Vagina (tissue), 2 donors: ENCODE data around the gene IL18. TPM values are rescaled to one million over a fixed set of nuclear protein-coding genes. Genes with fewer than 3 reads are reported as not detected.

Source experiments
- DNase-seq, 2 donors: peaks; one replicate each; pipeline ENCODE4 v3.0.0-alpha.2; 2017; ENCODE audit errors: extremely low spot score in 2 of 2
- H3K27ac ChIP-seq: fragments of 200-600 bp; sonication (generic); one replicate; pipeline ENCODE4 v1.5.1; 2019
- H3K27me3 ChIP-seq: fragments of 200-600 bp; sonication (generic); one replicate; pipeline ENCODE4 v1.5.1; 2019
- H3K36me3 ChIP-seq, 2 donors: fragments of 200-600 bp; sonication (generic); one replicate each; pipeline ENCODE4 v1.5.1; 2017 to 2019
- H3K4me1 ChIP-seq: fragments of 200-600 bp; sonication (generic); one replicate; pipeline ENCODE4 v1.5.1; 2019
- H3K4me3 ChIP-seq, 2 donors: fragments of 200-600 bp; sonication (generic); 1 replicate in 1 of 2; 2 replicates in 1 of 2; pipeline ENCODE4 v1.5.1; 2016 to 2019
- H3K9me3 ChIP-seq: fragments of 200-600 bp; sonication (generic); one replicate; pipeline ENCODE4 v1.5.1; 2019
- CTCF ChIP-seq, 3 experiments: fragments of 450-650 bp in 2 of 3; fragments of 200-600 bp in 1 of 3; sonication (generic) in 1 of 3; IDR thresholded peaks; one replicate each; pipeline ENCODE4 v1.5.1; 2017 to 2019; ENCODE audit warnings: antibody characterized with exemption in 3 of 3, mild to moderate bottlenecking in 2 of 3, moderate library complexity in 2 of 3
- POLR2A ChIP-seq, 2 donors: fragments of 450-650 bp; IDR thresholded peaks; one replicate each; pipeline ENCODE4 v1.6.1; 2017; ENCODE audit warnings: antibody characterized with exemption in 2 of 2, mild to moderate bottlenecking in 2 of 2, moderate library complexity in 2 of 2
- POLR2AphosphoS5 ChIP-seq, 2 donors: sonication (generic); formaldehyde crosslinking; IDR thresholded peaks; one replicate each; pipeline ENCODE4 v1.9.0; 2017; ENCODE audit warnings: antibody characterized with exemption in 2 of 2, mild to moderate bottlenecking in 2 of 2, low read depth in 1 of 2; ENCODE audit not compliant: insufficient read depth in 1 of 2
- intact Hi-C: fragments of 100-400 bp; cut with DNase I; formaldehyde crosslinking; loops from one replicate; pipeline ENCODE4 v1.15.1; 2023
- total RNA-seq: library from RNA; depleted of rRNA; stranded (reverse); fragments of >200 nt; gene quantifications from one replicate; pipeline ENCODE4 v1.2.3, GENCODE V29; 2016

Gene IL18
- total RNA-seq, 1 donor from 2014 or later: 48.6 TPM

- peaks cover 13% of the 10 kb centered on the region for H3K4me1 ChIP-seq
- H3K36me3 ChIP-seq: no peaks in the 10 kb centered on the region
- H3K4me3 ChIP-seq: no peak overlapping the region
- intact Hi-C loops: no loop called here
- no peak for TF ChIP-seq POLR2AphosphoS5 (IDR thresholded peaks at IDR 0.05; ENCODE audit: insufficient read depth in 1 of 2, low read depth in 1 of 2)
- TF ChIP-seq POLR2A (IDR thresholded peaks at IDR 0.05): no peak
- no peak overlapping the region for H3K27ac ChIP-seq
- DNase-seq: no peak
- no peaks in the 10 kb centered on the region for H3K9me3 ChIP-seq
- no peaks in the 10 kb centered on the region for H3K27me3 ChIP-seq
These were observed 14.5 kb upstream of the IL18 start for GRCh38 chr11:112178428-112178827.

- TF ChIP-seq POLR2A (IDR thresholded peaks at IDR 0.05) (no peak), POLR2AphosphoS5 (IDR thresholded peaks at IDR 0.05; ENCODE audit: insufficient read depth in 1 of 2, low read depth in 1 of 2) (no peak), CTCF (IDR thresholded peaks at IDR 0.05) (no peak)
- Histone ChIP-seq H3K27me3 (no peaks in the 10 kb centered on the region), H3K27ac (no peak overlapping the region), H3K9me3 (no peaks in the 10 kb centered on the region), H3K4me3 (no peak overlapping the region), H3K36me3 (no peaks in the 10 kb centered on the region), H3K4me1 (peaks cover 13% of the 10 kb centered on the region)
- intact Hi-C loops: no loop called here
- no peak for DNase-seq
These were observed 13.7 kb upstream of the IL18 start for GRCh38 chr11:112177589-112177988.

- TF ChIP-seq CTCF (IDR thresholded peaks at IDR 0.05): no peak
- TF ChIP-seq POLR2A (IDR thresholded peaks at IDR 0.05): no peak
- TF ChIP-seq POLR2AphosphoS5 (IDR thresholded peaks at IDR 0.05; ENCODE audit: insufficient read depth in 1 of 2, low read depth in 1 of 2): no peak
- no peak for DNase-seq
These were observed 12.2 kb upstream of the IL18 start for GRCh38 chr11:112176077-112176476.

GRCh38 chr11:112175599-112175952, 11.7 kb upstream of the IL18 start:
- Histone ChIP-seq H3K4me1 (peaks cover 13% of the 10 kb centered on the region), H3K9me3 (no peaks in the 10 kb centered on the region), H3K27ac (peak overlapping the region; percentile 78), H3K4me3 (peak overlapping the region; percentile 32 to 34), H3K27me3 (no peaks in the 10 kb centered on the region), H3K36me3 (no peaks in the 10 kb centered on the region)
- TF ChIP-seq POLR2AphosphoS5 (IDR thresholded peaks at IDR 0.05; ENCODE audit: insufficient read depth in 1 of 2, low read depth in 1 of 2) (no peak), CTCF (IDR thresholded peaks at IDR 0.05) (no peak), POLR2A (IDR thresholded peaks at IDR 0.05) (no peak)
- intact Hi-C loops: no loop called here
- no peak for DNase-seq

More at GRCh38 chr11:112176077-112176476, 12.2 kb upstream of the IL18 start:
- H3K27ac ChIP-seq: no peak overlapping the region
- H3K4me3 ChIP-seq: peak overlapping the region in 1 of 2 donors; percentile 34
- intact Hi-C loops: no loop called here
- H3K9me3 ChIP-seq: no peaks in the 10 kb centered on the region
- no peaks in the 10 kb centered on the region for H3K36me3 ChIP-seq
- peaks cover 13% of the 10 kb centered on the region for H3K4me1 ChIP-seq
- no peaks in the 10 kb centered on the region for H3K27me3 ChIP-seq

- no peaks in the 10 kb centered on the region for H3K27me3 ChIP-seq
- peak within 1 kb of the TSS; percentile 32 to 34 for H3K4me3 ChIP-seq
- no peaks in the 10 kb centered on the region for H3K36me3 ChIP-seq
- peak in 1 of 2 donors; percentile 90 for DNase-seq
- no peaks in the 10 kb centered on the region for H3K9me3 ChIP-seq
- TF ChIP-seq POLR2AphosphoS5 (IDR thresholded peaks at IDR 0.05; ENCODE audit: insufficient read depth in 1 of 2, low read depth in 1 of 2) (peak in 1 of 2 donors; percentile 81), CTCF (IDR thresholded peaks at IDR 0.05) (peak; percentile 53 to 80 (median 68)), POLR2A (IDR thresholded peaks at IDR 0.05) (no peak)
- H3K27ac ChIP-seq: peak within 1 kb of the TSS; percentile 78
- intact Hi-C loops: no loop called here
- peaks cover 13% of the 10 kb centered on the region for H3K4me1 ChIP-seq
These were observed 11.1 kb upstream of the IL18 start, which contains the start of gene BCO2 for GRCh38 chr11:112174789-112175598. TSS of gene BCO2 (plus strand) at chr11:112175512. CDS start at chr11:112175602, 90 bp downstream.
